ENCODE measurements around the gene BATF. TPM values are rescaled to one million over a fixed set of nuclear protein-coding genes. Genes with fewer than 3 reads are reported as not detected.

Gene BATF
- total RNA-seq, 1 experiment from 2014 or later, result 0.69 TPM

GRCh38 chr14:75553157-75553556, 30.9 kb downstream of the BATF start (continued):
- TF ChIP-seq ATF3 (IDR thresholded peaks at IDR 0.05) (no peak), JUND (IDR thresholded peaks at IDR 0.05) (no peak), EZH2 (IDR thresholded peaks at IDR 0.05) (no peak), FOSL1 (IDR thresholded peaks at IDR 0.05; ENCODE audit: low read depth) (no peak)

GRCh38 chr14:75553761-75554364, 31.6 kb downstream of the BATF start:
- Histone ChIP-seq H3K36me3 (ENCODE audit: control insufficient read depth in 1 of 2, insufficient read depth in 2 of 2, low read length in 2 of 2) (no peaks in the 10 kb centered on the region), H2AFZ (ENCODE audit: low read depth, low read length, poor library complexity, severe bottlenecking) (no peak overlapping the region), H3K9me2 (ENCODE audit: insufficient read depth) (no peaks in the 10 kb centered on the region), H4K20me1 (ENCODE audit: insufficient read depth) (no peaks in the 10 kb centered on the region), H3K9ac (ENCODE audit: low read length) (no peak overlapping the region), H3K9me3 (ENCODE audit: control insufficient read depth in 1 of 2, insufficient read depth in 1 of 2, low read depth in 1 of 2, low read length in 2 of 2) (no peaks in the 10 kb centered on the region; a peak in 1 of 4 replicates), H3K79me2 (ENCODE audit: insufficient read depth, low read length) (no peaks in the 10 kb centered on the region), H3K4me2 (ENCODE audit: low read length) (no peak overlapping the region), H3K4me3 (replicated peaks in 1 of 2; ENCODE audit: low read depth in 1 of 2, low read length in 2 of 2) (no peak overlapping the region), H3K27me3 (ENCODE audit: insufficient read depth, low read length) (no peaks in the 10 kb centered on the region), H3K4me1 (ENCODE audit: control insufficient read depth in 1 of 2, insufficient read depth in 2 of 2, low read length in 2 of 2) (peaks cover 4 to 9% of the 10 kb centered on the region in 2 experiments; a peak in 2 of 4 replicates), H3K27ac (ENCODE audit: low read depth, low read length) (no peak overlapping the region)
- no peak for DNase-seq (ENCODE audit: low read depth, low spot score)
- RAD21 ChIA-PET (ENCODE audit: low non-redundant PET in 1 of 2, low total read pairs in 2 of 2, uncharacterized antibody in 2 of 2, unreplicated experiment in 2 of 2), result no interaction called here
- POLR2A ChIA-PET, result no interaction called here
- BruUV-seq (replicated peaks), result no TSS peak
- TF ChIP-seq JUND (IDR thresholded peaks at IDR 0.05), result no peak
- TF ChIP-seq REST (IDR thresholded peaks at IDR 0.05; ENCODE audit: low read depth), result no peak
- no peak for TF ChIP-seq SIN3A (IDR thresholded peaks at IDR 0.05; ENCODE audit: low read depth)
- TF ChIP-seq ATF3 (IDR thresholded peaks at IDR 0.05), result no peak
- TF ChIP-seq TCF7L2 (IDR thresholded peaks at IDR 0.05; ENCODE audit: borderline replicate concordance, extremely low read depth, insufficient read depth, insufficient read length), result no peak
- no peak for TF ChIP-seq MAX (IDR thresholded peaks at IDR 0.05)
- no peak for TF ChIP-seq CTCF (IDR thresholded peaks at IDR 0.05 in 2 of 3, conservative IDR thresholded peaks at IDR 0.05 in 1 of 3; ENCODE audit: borderline replicate concordance in 1 of 3, insufficient read depth in 1 of 3, low read depth in 2 of 3, low read length in 2 of 3)
- TF ChIP-seq ELF1 (IDR thresholded peaks at IDR 0.05; ENCODE audit: borderline replicate concordance, low read depth), result no peak
- no peak for TF ChIP-seq FOSL1 (IDR thresholded peaks at IDR 0.05; ENCODE audit: low read depth)
- no peak for TF ChIP-seq CEBPB (IDR thresholded peaks at IDR 0.05; ENCODE audit: low read depth)
- TF ChIP-seq EZH2phosphoT487 (IDR thresholded peaks at IDR 0.05; ENCODE audit: borderline replicate concordance), result no peak
- no peak for TF ChIP-seq CBX3 (IDR thresholded peaks at IDR 0.05; ENCODE audit: low read depth)
- TF ChIP-seq YY1 (IDR thresholded peaks at IDR 0.05; ENCODE audit: extremely low read depth, insufficient replicate concordance, low read depth, low read length), result no peak
- no peak for TF ChIP-seq ZNF274 (IDR thresholded peaks at IDR 0.05; ENCODE audit: low read depth, low read length)
- TF ChIP-seq EGR1 (IDR thresholded peaks at IDR 0.05; ENCODE audit: low read depth), result no peak
- TF ChIP-seq RAD21 (IDR thresholded peaks at IDR 0.05; ENCODE audit: low read depth), result no peak
- CTCF ChIA-PET, result no interaction called here
- intact Hi-C loops (cut with micrococcal nuclease), result no loop called here
- no peak for ATAC-seq
